Tibial nerve (tissue), 4 donors: ENCODE measurements around the gene CCDC87.

Experiments used
- CTCF ChIP-seq, 5 experiments: fragments of 200-600 bp in 3 of 5; fragments of 450-650 bp in 2 of 5; sonication (generic) in 3 of 5; IDR thresholded peaks; one replicate each; pipeline ENCODE4 v1.5.1; 2016 to 2019; ENCODE audit warnings: antibody characterized with exemption in 5 of 5, mild to moderate bottlenecking in 3 of 5, moderate library complexity in 2 of 5
- EP300 ChIP-seq, 2 donors: sonication (generic); formaldehyde crosslinking; IDR thresholded peaks; one replicate each; pipeline ENCODE4 v1.6.1; 2017; ENCODE audit warnings: antibody characterized with exemption in 2 of 2, mild to moderate bottlenecking in 1 of 2
- POLR2A ChIP-seq, 2 donors: fragments of 450-650 bp; IDR thresholded peaks; one replicate each; pipeline ENCODE4 v1.6.1; 2017; ENCODE audit warnings: antibody characterized with exemption in 2 of 2, mild to moderate bottlenecking in 2 of 2, moderate library complexity in 2 of 2

DNA sequence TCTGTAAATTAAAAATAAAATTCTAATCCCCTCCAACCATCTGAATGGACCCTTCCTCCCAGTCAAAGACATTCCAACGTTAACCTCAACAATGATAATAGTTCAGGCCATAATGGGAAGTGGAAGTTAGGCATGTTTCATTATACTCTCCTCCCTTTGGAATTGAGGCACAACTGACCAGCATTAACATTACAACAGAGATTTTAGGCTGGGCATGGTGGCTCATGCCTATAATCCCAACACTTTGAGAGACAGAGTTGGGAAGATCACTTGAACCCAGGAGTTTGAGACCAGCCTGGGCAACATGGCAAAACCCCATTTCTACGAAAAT, 22.0 kb downstream of the CCDC87 start:
- no peak for TF ChIP-seq CTCF (IDR thresholded peaks at IDR 0.05)
- no peak for TF ChIP-seq POLR2A (IDR thresholded peaks at IDR 0.05)
- TF ChIP-seq EP300 (IDR thresholded peaks at IDR 0.05) = no peak
